HUES48 (cell line): ENCODE results near the gene BNIP5.

Experiments used
- H3K27ac ChIP-seq: one replicate; pipeline ENCODE4 v1.7.0; 2013; ENCODE audit warnings: low read depth, low read length, inconsistent platforms
- H3K27me3 ChIP-seq: 2 replicates; pipeline ENCODE4 v1.6.1; 2013; ENCODE audit warnings: mild to moderate bottlenecking, low read length; ENCODE audit not compliant: control insufficient read depth, insufficient read depth
- H3K36me3 ChIP-seq: 2 replicates; pipeline ENCODE4 v1.6.1; 2013; ENCODE audit warnings: low read length; ENCODE audit not compliant: control insufficient read depth, insufficient read depth
- H3K4me1 ChIP-seq: 2 replicates; pipeline ENCODE4 v1.6.1; 2013; ENCODE audit warnings: mild to moderate bottlenecking, low read length; ENCODE audit not compliant: control insufficient read depth, insufficient read depth
- H3K4me3 ChIP-seq: 2 replicates; pipeline ENCODE4 v1.5.1; 2013; ENCODE audit warnings: mild to moderate bottlenecking, low read depth, low read length
- H3K9ac ChIP-seq: 2 replicates; pipeline ENCODE4 v1.6.1; 2013; ENCODE audit warnings: mild to moderate bottlenecking, low read depth, low read length, moderate library complexity
- H3K9me3 ChIP-seq: 2 replicates; pipeline ENCODE4 v1.6.1; 2013; ENCODE audit warnings: low read length; ENCODE audit not compliant: control insufficient read depth, insufficient read depth

BNIP5 gene

GRCh38 chr6:36352477-36353157 lies 15.9 kb upstream of the BNIP5 start:
- Histone ChIP-seq H3K9ac (no peak overlapping the region), H3K36me3 (no peaks in the 10 kb centered on the region), H3K27me3 (no peaks in the 10 kb centered on the region), H3K4me3 (no peak overlapping the region), H3K4me1 (no peaks in the 10 kb centered on the region), H3K27ac (no peak overlapping the region), H3K9me3 (no peaks in the 10 kb centered on the region)

- Histone ChIP-seq H3K4me1 (no peaks in the 10 kb centered on the region), H3K27ac (no peak overlapping the region), H3K36me3 (no peaks in the 10 kb centered on the region), H3K9me3 (no peaks in the 10 kb centered on the region), H3K4me3 (no peak overlapping the region), H3K27me3 (no peaks in the 10 kb centered on the region), H3K9ac (no peak overlapping the region)
Observed at GRCh38 chr6:36350681-36351571, 14.2 kb upstream of the BNIP5 start.

GRCh38 chr6:36350082-36350481 lies 13.4 kb upstream of the BNIP5 start:
- Histone ChIP-seq H3K27ac (no peak overlapping the region), H3K36me3 (no peaks in the 10 kb centered on the region), H3K4me3 (no peak overlapping the region), H3K4me1 (no peaks in the 10 kb centered on the region), H3K9me3 (no peaks in the 10 kb centered on the region), H3K9ac (no peak overlapping the region), H3K27me3 (no peaks in the 10 kb centered on the region)

GRCh38 chr6:36349240-36349639 lies 12.6 kb upstream of the BNIP5 start:
- Histone ChIP-seq H3K4me1 (no peaks in the 10 kb centered on the region), H3K4me3 (no peak overlapping the region), H3K36me3 (no peaks in the 10 kb centered on the region), H3K9me3 (no peaks in the 10 kb centered on the region), H3K9ac (no peak overlapping the region), H3K27me3 (no peaks in the 10 kb centered on the region), H3K27ac (no peak overlapping the region)

- Histone ChIP-seq H3K4me1 (no peaks in the 10 kb centered on the region), H3K9ac (no peak overlapping the region), H3K9me3 (no peaks in the 10 kb centered on the region), H3K36me3 (no peaks in the 10 kb centered on the region), H3K27ac (no peak overlapping the region), H3K27me3 (no peaks in the 10 kb centered on the region), H3K4me3 (no peak overlapping the region)
Observed at GRCh38 chr6:36347621-36348020, 10.9 kb upstream of the BNIP5 start.

- Histone ChIP-seq H3K9ac (no peak overlapping the region), H3K4me3 (no peak overlapping the region), H3K27ac (no peak overlapping the region), H3K4me1 (no peaks in the 10 kb centered on the region), H3K36me3 (no peaks in the 10 kb centered on the region), H3K9me3 (no peaks in the 10 kb centered on the region), H3K27me3 (no peaks in the 10 kb centered on the region)
Observed at GRCh38 chr6:36346486-36347273, 10.0 kb upstream of the BNIP5 start.

GRCh38 chr6:36345681-36346466 lies 9.2 kb upstream of the BNIP5 start:
- H3K9me3 ChIP-seq, result no peaks in the 10 kb centered on the region
- no peak overlapping the region for H3K9ac ChIP-seq
- no peak overlapping the region for H3K27ac ChIP-seq
- no peaks in the 10 kb centered on the region for H3K36me3 ChIP-seq
- H3K4me3 ChIP-seq, result no peak overlapping the region
- peaks cover under 1% of the 10 kb centered on the region; the same call in 1 of the 2 replicates for H3K4me1 ChIP-seq
- peaks cover under 1% of the 10 kb centered on the region; the same call in 1 of the 2 replicates for H3K27me3 ChIP-seq

GRCh38 chr6:36343109-36343680 lies 6.5 kb upstream of the BNIP5 start:
- Histone ChIP-seq H3K4me3 (no peak overlapping the region), H3K36me3 (no peaks in the 10 kb centered on the region), H3K27me3 (peaks cover 18% of the 10 kb centered on the region), H3K27ac (no peak overlapping the region), H3K9ac (no peak overlapping the region), H3K4me1 (peaks cover 8% of the 10 kb centered on the region; the same call in 1 of the 2 replicates), H3K9me3 (no peaks in the 10 kb centered on the region)

- Histone ChIP-seq H3K9me3 (no peaks in the 10 kb centered on the region), H3K27ac (no peak overlapping the region), H3K4me1 (peaks cover 8% of the 10 kb centered on the region; the same call in 1 of the 2 replicates), H3K27me3 (peaks cover 18% of the 10 kb centered on the region), H3K36me3 (no peaks in the 10 kb centered on the region), H3K9ac (0 out of 2 replicates have a peak overlapping the region, but pooled peaks have one; percentile 26), H3K4me3 (peak overlapping the region; percentile 54)
Observed at GRCh38 chr6:36340618-36341454, 4.1 kb upstream of the BNIP5 start.
